Fibroblast of the aortic adventitia (primary cell): ENCODE results near the gene ZNF554. TPM values are rescaled to one million over a fixed set of nuclear protein-coding genes. Genes with fewer than 3 reads are reported as not detected.

Experiments
- DNase-seq: peaks from one replicate; pipeline ENCODE4 v3.0.0-alpha.2; 2010; ENCODE audit warnings: low read depth
- H3K4me3 ChIP-seq: 2 replicates; pipeline ENCODE4 v1.5.1; 2011; ENCODE audit warnings: low read depth, mild to moderate bottlenecking, control low read depth, low read length, moderate library complexity
- total RNA-seq: library from RNA; depleted of rRNA; stranded (reverse); fragments of >200 nt; gene quantifications from 2 replicates; pipeline ENCODE4 v1.2.3, GENCODE V29; 2012; ENCODE audit warnings: low replicate concordance
- TF ChIP-seq, protein P1 (sequence below): IDR thresholded peaks from 2 replicates; pipeline ENCODE4 v1.5.1; 2011; ENCODE audit warnings: mild to moderate bottlenecking, low read length, control low read depth, inconsistent platforms; ENCODE audit not compliant: insufficient read depth

ZNF554 gene
- total RNA-seq, 1 donor: 3.2 TPM

DNA sequence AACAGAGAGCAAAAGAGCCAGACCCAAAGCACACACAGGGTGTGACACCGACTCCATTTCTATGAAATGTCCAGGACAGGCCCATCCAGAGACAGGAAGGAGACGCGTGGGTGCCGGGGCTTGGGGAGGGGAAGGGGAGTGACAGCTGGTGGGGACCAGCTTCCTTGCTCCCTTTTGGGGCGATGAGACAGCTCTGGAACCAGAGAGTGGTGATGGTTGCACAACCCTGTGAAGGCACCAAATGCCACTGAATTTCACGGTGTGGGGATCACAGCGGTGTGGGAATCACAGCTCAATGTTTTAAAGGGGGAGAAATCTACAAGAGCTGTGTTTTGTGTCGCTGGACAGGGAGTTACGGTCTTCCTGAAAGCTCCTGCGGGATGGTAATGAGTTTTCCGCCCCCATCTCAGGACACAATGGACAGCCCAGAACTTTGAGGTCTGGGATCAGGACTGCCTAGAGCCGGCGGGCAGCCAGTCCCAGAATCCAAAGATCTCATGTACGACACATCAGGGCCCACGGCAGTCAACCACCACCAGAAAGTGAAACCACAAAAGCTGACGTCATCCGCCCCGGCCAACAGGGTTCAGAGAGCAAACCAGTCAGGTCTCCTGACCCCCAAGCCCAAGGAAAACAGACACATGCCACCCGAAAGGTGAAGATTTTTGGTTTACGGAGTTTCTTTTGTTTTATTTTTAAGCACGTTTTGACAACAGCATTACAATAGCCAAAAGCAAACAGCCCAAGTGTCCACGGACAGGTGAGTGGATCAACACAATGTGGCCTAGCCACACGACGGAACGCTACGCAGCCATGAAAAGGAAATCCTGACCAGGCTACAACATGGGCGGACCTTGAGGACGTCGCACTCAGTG lies 43.9 kb upstream of the ZNF554 start:
- TF ChIP-seq, protein P1, sequence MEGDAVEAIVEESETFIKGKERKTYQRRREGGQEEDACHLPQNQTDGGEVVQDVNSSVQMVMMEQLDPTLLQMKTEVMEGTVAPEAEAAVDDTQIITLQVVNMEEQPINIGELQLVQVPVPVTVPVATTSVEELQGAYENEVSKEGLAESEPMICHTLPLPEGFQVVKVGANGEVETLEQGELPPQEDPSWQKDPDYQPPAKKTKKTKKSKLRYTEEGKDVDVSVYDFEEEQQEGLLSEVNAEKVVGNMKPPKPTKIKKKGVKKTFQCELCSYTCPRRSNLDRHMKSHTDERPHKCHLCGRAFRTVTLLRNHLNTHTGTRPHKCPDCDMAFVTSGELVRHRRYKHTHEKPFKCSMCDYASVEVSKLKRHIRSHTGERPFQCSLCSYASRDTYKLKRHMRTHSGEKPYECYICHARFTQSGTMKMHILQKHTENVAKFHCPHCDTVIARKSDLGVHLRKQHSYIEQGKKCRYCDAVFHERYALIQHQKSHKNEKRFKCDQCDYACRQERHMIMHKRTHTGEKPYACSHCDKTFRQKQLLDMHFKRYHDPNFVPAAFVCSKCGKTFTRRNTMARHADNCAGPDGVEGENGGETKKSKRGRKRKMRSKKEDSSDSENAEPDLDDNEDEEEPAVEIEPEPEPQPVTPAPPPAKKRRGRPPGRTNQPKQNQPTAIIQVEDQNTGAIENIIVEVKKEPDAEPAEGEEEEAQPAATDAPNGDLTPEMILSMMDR: no peak
- H3K4me3 ChIP-seq: no peak overlapping the region
- no peak for DNase-seq

DNA sequence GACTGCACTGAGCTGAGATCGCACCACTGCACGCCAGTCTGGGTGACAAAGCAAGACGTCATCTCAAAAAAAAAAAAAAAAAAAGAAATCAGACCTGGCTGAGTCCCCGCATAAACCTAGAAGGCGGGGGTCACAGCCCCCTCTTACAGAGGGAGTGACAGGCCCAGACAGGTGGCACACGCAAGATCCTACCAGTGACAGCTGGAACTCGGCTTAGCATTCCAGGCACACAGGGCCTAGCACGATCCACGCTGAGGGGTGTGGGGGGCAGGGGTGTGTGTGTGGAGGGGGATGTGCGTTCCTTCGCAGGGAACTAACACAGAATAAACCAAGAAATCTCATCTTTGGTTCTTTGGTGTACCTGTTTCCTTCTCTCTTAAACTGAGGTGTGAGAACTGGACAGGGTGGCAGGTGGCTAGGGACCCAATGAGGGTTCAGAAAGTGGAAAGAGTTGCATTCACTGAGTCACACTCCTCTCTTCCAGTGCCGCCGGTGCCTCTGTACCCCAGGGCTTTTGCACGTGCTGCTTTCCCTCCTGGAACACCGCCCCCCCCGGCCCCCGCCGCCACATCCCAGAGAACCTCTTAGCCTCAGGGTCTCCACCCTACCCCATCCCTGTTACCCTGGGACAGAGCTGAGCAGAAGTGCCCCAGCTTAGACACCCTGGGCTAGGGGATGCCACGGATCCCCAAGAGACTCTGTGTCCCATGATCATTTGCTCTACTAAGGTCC lies 41.5 kb upstream of the ZNF554 start:
- TF ChIP-seq, protein P1: no peak
- no peak for DNase-seq
- H3K4me3 ChIP-seq: no peak overlapping the region

GRCh38 chr19:2779121-2779740 lies 40.4 kb upstream of the ZNF554 start:
- TF ChIP-seq, protein P1: no peak
- DNase-seq: no peak
- H3K4me3 ChIP-seq: no peak overlapping the region

DNA sequence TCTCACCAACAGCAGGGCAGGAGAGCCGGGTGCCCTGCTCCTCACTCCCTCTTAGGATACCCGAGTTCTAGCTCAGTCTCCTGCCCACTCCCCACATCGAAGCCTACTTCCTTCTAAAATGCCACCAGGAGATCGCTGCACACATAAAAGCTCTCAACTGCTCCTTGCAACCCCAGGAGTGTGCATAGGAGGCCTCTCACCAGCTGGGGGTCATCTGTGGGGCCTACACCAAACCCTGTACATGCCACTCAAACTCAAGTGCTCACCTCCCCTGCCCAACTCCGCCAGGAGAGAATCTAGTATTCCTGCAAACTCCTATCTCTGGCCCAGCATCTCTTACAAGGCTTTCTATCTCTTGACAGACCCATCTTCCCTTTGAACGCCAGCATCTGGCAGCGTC lies 39.4 kb upstream of the ZNF554 start:
- TF ChIP-seq, protein P1: no peak
- DNase-seq: no peak
- no peak overlapping the region for H3K4me3 ChIP-seq

DNA sequence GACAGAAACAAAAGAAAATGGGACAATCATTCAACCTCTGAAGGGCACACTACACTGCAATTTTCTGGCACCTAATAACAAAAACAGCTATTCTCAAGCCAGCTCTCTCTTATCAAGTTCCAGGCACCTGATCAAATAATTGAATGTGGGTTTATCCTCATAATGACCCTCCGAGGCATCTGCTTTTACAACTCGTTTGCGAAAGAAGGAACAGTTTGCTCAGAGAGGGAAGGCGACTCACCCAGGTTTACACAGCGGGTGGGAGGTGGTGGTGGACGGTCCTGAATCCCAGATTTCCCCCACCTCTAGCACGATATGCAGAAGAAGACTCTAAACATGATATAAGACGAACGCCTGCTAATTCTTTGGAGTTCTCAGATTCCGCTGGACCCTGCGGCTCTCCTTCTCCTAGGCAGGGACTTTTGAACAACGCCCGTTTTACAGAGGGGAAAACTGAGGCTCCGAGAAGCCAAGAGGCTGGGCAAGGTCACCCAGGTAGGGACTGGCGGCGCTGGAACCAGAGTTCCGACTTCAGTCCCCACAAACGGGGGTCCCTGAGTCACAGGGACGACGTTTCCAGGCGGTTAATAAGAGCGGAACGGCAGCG lies 37.2 kb upstream of the ZNF554 start:
- peak overlapping the region; percentile 79 for H3K4me3 ChIP-seq
- TF ChIP-seq, protein P1: no peak
- DNase-seq: no peak

DNA sequence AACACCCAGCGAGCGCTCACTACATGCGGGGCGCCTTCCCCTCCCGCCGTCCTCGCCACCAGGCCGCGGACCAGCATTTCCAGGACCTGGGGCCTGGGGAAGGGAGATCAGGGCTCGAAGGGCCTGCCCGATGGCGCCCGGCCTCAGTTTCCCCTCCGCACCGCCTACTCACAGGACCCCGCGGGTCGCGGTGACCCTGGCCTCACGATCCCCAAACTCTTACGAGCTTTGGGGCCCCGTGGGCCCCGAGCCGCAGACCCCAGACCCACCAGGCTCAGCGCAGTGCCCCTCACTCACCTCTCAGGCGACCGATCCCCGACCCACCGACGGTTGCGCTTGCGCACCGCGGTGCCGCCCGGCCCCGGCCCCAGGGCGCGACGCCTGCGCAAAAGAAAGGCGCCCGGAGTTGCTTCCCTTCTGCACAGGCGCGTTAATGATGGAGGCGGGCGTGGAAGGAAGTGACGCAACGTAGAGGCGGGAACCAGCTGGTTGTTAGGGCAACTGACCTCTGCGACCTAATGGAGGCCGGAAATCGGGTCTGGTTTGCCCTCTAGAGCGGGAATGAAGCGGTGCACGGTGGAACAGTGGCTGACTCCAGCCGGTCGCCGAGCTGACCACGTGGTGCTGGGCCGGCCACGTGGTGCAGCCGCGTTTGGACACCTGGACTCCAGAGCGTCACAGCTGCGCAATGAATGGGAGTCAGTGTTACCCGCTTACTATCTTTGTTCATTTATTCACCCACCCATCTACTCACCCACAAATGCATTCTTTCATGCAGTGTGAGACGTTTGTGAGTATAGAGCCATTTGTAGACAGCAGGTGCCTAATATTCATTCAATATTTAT lies 36.5 kb upstream of the ZNF554 start, which contains the start of gene SGTA:
Gene SGTA (minus strand): TSS at position 338 of the 845 bp plus-strand sequence. CDS start 14,205 bp downstream, outside the sequence.
- TF ChIP-seq, protein P1: peak; percentile 55
- peak within 1 kb of the TSS; percentile 79 for H3K4me3 ChIP-seq
- peak; percentile 99 for DNase-seq
